HG02642 (cell line): ENCODE data around the gene FUT6.

Source experiments
- ATAC-seq: cut with Tn5 transposase; IDR thresholded peaks from one replicate; pipeline ENCODE4 v1.9.1; 2021; ENCODE audit warnings: mild to moderate bottlenecking; ENCODE audit not compliant: unreplicated experiment, poor library complexity

Gene FUT6

DNA sequence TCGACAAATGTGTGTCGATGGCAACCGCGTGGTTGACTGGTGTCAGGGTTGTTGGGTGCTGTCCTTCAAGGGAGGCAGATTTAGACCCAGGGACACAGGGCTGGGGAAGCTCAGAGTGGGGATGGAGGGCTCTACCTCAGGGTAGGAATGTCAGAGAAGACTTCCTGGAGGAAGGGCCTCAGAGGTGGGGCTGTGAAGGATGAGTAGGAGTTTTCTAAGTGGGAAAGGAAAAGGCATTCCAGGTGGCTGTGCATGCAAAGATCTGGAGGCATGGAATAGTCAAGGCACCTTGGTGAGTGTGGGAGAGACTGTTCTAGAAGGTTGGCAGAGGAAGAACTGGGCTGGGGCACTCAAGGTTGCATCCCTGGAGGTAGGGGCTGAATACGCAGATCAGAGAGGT is 32.6 kb downstream of the FUT6 start:
- no peak for ATAC-seq

DNA sequence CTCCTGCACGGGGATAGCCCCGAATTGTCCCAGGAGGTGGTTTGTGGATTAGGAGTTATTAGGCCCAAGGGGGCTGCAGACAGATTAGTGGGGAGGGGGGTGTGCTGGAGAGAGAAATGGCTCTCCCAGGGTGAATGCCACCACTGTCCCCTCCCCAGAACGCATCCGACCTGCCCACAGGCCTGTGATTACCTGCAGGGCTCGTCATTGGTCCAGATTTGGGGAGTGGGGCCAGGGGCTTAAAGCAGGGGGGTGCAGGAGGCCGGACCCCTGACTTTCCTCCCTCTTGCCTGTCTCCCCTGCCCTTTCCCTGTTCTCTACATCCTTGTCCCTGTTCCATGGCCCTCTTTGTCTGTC is 33.4 kb downstream of the FUT6 start:
- no peak for ATAC-seq

DNA sequence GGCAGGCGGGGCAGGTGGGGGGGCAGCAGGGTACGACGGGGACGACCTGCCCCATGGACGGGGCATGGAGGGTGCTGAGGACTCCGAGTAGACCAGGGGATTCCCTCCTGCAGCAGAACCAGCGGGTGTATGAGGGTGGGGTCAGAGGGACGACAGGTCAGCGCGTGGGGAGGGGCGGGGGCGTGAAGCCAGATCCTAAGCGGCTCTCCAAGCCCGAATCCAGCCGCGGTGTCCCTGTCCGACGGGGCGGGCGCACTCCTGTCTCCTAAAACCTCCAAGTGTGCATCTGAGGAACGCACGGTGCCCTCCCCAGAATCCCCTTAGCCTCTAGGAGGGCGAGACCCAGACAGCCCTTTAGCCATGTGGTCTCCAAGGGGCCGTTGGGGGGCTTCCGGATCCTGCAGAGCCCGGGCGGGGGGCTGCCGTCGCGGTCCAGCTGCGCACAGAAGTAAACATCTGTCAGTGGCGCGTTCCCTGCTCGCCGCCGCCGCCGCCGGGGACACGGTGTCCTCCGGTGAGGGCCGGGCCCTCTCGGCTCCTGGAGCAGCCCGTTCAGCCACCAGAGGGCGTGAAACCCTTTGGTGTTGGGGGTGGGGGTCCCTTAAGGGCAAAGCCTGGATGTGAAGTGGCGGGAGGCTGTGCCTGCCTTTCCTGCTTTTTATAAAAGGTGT is 33.9 kb downstream of the FUT6 start:
- ATAC-seq, result no peak

DNA sequence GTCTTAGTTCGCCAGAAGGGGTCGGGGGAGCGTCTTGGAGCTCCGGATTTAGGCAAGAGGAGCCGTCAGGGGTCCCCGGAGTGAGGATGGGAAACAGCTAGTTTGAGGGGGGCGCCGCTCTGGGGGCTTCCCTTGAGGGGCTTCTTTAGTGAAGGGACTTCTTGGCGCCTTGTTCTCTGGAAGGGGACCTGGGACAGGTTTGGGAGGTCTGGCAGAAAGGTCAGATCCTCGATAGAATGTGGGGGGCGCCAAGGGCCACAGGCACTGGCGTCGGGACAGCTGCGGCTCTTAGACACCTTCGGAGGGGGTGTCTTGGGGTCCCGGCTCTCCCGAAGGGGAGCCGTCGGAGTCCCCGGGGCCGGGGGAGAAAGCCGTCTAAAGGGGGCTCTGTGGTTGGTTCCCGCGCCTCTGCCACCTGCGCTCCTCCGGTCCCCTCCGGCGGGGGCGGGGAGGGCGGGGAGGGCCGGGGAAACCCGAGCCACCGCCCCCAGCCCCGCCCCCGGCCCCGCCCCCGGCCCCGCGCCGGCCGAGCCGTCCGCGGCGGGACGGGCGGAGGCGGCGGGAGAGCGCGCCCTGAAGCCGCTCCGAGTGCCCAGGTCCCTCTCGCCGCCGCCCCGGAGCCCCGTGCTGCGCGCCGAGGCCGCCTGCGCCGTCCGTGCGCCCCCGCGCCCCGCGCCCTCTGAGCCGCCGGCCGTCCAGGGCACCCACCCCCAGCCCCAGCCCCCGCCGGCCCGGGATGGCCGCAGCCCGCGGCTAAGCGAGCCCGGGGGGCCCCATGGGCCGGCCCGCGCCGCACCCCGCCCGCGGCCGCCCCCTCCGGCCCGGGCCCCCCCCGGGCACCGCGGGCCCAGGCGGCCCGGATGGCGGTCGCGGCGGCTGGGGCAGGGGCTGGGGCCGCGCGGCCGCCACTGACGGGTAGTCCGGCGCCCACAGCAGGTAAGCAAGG is 34.7 kb downstream of the FUT6 start, which contains the start of gene NRTN:
Gene NRTN (plus strand): TSS at position 552 of the 946 bp plus-strand sequence. CDS start 19,099 bp downstream, outside the sequence.
- no peak for ATAC-seq

DNA sequence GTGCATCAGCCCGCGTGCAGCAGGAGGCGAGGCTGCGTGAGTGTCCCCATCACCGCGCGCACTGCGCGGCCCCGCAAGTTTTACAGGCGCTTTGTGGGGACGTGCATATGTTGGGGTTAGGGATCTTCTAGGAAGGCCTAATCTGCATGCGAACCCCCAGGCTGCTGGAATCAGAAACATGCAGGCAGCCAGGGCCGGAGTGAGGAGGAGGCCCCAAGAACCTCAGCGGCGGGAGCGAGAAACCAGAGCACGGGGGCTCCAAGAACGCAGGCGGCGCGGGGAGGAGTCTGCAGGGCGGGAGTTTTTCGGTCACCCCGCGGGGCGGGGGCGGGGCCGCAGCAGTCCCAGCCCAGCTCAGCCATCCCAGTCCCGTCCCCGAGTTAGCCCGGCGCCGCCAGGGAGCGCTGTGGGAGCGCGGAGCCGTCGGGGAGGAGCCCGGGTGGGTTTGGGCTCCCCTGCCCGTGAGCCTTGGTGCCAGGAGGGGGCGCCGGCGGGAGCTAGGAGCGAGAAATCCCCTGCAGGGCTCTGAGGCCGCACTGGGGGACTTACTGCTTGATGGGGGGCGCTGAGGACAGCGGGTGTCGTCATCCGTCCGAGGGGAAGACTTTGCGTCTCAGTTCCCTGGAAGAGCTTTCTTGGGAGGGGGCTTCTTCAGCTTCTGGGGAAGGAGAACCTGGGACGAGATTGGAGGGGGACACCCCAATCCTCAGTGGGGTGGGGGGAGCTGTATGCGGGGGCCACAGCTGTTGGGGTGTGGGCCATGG is 35.6 kb downstream of the FUT6 start:
- ATAC-seq, result peak; percentile 76

DNA sequence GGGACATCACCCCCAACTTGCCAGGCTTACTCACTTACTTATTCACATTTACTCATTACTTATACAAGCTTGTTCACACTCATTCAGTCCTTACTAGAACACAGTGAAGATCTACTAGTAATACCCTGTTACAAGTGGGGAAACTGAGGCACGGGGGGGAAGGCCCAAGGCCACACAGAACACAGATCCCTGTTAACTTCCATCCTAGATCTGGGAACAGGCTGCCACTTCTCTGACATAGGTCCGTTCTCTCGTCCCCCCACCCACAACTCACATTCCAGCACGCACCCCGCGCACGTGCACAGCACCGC is 36.1 kb downstream of the FUT6 start:
- ATAC-seq, result no peak

DNA sequence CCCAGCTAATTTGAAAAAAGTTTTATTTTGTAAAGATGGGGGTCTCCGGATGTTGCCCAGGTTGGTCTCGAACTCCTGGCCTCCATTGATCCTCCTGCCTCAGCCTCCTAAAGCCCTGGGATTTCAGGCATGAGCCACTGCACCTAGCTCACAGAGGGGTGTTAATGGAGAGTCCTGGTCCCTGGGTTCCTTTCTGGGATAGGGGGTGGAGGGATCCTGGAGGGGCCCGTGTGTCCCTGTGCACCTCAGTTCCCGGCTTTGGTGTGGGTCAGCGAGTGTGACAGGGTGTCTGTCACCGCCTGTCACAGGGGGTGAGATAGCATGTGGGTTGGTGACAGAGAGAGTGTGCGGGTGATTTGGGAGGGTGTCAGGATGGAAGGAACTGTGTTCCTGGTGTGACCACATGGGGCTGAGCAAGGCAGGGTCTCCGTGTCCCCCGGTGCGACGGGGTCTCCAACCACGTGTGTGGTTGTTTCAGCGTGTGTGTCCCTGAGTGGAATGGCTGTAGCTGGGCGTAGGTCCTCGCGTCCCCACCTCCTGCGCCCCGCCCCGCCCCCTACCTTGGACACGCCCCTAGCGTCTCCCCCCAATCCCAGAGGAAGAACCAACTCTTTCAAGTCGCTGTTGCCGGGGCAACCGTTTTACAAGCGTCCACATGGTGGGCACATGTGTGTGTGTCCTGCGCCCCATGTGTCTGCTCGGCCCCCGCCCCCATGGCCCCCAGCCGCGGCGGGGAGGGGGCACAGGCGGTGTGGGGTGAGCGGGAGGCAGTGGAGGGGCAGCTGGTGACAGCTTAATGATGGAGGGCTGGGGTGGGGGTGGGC is 37.5 kb downstream of the FUT6 start:
- ATAC-seq, result no peak

DNA sequence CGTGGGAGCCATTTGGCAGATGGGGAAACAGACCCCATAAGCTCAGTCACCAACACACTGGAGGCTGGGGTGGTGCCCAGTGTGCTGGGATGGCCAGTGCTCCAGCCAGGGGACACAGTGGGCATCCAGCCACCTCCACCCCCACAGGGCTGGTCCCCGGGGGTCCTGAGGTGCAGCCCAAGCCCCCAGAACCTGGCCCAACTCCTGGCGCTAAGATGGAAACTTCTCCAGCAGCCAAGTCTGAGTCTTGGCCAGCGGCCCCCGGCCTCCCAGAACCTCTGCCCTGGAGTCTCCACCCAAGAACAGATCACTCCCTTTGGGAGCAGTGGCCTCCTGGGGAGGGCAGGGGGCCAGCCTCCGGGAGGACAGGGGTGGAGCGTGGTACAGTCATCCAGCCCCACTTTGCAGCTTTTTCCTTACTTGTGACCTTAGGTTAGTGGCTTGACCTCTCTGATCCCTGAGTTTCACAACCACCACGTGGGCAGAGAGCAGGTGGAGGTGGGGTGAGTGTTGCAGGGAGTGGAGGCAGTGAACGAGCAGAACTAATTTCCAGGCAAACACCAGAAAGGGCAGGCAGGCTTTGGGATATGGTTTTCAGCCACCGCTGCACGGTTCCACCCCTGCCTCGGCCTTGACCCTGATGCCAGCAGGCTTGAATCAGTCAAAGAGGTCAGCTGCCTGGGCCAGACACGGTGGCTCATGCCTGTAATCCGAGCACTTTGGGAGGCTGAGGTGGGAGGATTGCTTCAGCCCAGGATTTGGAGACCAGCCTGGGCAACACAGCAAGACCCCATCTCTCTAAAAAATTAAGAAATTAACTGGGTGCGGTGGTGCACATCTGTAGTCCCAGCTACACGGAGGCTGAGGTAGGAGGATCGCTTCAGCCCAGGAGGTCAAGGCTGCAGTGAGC is 38.9 kb downstream of the FUT6 start:
- no peak for ATAC-seq

DNA sequence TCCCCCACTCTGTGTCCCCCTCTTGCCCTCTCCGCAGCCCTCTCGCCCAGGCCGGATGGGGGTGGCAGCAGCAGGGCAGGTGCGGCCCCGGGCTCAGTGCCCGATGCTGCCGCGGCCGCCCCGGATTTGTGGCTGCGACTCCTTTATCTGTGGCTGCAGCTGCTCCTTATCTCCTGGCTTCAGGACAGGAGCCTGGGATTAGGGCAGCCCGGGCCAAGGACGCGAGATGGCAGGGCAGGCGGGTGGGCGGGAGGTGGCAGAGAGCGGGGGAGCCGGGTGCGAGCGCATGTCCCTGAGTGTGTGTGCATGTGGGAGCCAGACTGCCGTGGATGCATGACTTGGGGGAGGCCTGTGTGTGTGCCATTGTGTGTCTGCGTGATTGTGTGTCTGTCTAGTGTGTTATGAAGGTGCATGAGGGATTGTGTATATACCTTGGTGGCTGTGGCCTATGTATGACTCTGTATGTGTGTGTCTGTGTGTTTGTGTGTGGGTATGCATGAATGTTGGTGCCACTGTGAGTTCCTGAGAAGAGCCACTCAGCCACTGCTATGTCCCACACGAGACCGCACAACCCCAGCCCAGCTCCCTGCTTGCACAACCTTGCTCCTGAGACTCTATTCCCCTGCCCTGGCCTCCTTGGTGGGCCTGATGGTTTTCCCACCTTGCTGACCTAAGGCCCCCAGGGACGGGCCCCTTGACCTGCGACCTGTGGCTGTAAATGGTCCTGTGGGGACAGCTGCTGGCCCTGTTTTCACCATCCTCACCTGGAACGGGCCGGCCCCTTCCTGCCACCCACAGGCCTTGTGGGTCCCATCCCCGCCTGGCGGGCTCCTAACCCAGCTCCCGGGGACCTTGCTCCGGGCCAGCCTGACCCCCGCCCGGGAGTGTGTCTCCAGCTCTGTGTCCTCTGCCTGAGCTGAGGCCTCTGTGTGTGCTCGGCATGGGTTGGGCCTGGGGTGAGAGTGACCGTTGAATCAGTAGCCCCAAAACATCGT is 40.0 kb downstream of the FUT6 start:
- no peak for ATAC-seq

DNA sequence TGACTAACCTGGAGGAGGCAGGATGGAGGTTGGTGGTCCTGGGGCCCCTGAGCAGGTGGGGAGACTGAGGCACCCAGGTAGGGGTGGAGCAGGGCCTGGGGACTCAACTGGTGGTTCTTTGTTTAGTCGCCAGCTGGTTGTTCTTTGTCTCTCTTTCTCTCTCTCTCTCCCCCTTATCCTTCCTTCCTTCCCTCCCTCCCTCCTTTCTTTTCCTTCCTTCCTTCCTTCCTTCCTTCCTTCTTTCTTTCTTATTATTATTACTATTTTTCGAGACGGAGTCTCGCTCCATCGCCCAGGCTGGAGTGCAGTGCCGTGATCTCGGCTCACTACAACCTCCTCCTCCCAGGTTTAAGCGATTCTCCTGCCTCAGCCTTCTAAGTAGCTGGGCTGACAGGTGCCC is 41.3 kb downstream of the FUT6 start:
- no peak for ATAC-seq

DNA sequence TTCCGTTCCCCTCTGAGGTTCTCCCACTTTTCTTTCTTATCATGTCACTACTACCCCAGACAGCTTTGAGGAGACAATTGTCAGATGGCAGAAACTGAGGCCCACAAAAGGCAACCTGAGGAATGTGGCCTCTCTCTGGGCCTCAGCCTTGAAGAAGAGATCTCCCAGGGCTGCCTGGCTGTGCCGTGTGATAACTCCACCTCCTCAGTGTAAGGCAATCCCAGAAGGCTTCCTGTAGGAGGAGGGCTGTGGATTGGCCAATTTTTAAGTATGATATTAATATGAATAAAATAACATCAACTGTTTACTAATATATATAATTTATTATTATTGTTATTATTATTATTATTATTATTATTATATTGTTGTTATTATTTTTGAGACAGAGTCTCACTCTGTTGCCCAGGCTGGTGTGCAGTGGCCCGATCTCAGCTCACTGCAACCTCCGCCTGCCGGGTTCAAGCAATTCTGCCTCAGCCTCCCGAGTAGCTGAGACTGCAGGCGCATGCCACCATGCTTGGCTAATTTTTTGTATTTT is 44.1 kb downstream of the FUT6 start:
- ATAC-seq, result no peak

DNA sequence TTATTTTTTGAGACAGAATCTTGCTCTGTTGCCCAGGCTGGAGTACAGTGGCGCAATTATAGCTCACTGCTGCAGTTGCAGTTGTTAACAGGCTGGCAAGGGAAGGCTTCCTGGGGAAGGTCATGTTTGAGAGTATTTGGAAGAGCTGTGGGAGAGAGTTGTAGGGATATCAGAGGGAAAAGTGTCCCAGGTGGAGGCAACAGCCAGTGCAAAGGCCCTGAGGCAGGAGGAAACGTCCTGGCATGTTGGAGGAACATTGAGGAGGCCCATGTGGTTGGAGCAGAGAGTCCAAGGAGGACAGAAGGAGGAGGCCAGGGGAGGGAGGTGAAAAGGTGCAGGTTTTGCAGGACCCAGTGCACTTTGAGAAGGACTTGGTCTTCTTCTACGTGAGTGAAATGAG is 46.3 kb downstream of the FUT6 start:
- no peak for ATAC-seq

DNA sequence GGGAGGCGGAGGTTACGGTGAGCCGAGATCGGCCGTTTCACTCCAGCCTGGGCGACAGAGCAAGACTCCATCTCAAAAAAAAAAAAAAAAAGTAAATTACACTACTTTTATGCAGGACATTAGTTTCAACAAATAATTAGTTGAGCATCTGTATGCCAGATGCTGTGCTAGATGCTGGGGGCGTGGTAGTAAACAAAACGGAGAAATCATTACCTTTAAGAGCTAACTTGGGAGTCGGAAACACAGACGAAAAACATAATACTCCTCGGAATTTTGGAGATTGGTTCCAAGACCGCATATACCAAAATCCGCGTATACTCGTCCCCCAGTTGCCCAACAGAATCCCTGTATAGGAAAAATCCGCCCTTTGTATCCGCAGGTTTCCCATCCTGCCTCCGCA is 47.3 kb downstream of the FUT6 start:
- no peak for ATAC-seq

DNA sequence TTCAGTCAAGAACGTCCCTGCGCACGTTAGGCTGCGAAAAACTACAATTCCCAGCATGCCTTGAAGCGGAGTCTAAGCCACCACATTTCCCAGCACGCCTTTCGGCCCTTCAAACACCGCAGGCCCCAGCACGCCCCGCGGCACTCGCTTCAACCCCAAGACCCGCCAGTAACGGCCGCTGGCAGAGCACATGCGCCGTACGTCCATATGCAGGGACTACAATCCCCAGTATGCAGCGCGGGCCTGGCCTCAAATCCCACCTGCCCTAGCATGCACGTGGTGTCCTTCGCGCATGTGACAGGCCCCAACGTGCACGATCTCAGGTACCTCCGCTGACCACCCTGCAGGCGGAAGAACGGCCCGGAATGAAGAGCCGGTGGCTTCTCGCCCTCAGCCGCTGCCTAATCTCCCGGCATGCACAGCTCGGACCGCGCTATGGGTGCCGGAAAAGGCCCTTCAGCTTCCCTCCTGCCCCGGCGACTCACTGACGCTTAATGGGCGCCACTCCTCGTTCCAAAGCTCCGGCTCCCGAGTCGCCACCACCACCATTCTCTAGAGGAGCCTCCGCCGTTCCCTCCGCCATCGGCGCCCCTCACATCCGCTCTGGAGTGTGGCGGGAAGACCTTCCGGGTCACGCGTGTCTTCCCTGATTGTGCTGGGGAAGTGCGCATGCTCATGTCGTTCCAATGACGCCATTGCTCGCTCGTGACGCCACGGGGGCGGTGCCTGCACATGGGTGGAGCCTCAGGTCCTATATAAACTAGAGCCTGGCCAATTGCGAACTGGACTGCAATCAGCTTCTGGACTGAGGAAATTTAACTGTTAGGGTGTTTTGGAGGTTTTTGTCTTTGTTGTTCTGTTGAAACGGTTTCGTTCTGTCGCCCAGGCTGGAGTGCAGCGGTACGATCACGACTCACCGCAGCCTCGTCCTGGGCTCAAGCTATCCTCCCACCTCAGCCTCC is 48.7 kb downstream of the FUT6 start, which contains the start of gene DUS3L:
Gene DUS3L (minus strand): TSS at position 605 of the 962 bp plus-strand sequence. CDS start 22 bp downstream, at position 583.
- ATAC-seq, result peak; percentile 92

DNA sequence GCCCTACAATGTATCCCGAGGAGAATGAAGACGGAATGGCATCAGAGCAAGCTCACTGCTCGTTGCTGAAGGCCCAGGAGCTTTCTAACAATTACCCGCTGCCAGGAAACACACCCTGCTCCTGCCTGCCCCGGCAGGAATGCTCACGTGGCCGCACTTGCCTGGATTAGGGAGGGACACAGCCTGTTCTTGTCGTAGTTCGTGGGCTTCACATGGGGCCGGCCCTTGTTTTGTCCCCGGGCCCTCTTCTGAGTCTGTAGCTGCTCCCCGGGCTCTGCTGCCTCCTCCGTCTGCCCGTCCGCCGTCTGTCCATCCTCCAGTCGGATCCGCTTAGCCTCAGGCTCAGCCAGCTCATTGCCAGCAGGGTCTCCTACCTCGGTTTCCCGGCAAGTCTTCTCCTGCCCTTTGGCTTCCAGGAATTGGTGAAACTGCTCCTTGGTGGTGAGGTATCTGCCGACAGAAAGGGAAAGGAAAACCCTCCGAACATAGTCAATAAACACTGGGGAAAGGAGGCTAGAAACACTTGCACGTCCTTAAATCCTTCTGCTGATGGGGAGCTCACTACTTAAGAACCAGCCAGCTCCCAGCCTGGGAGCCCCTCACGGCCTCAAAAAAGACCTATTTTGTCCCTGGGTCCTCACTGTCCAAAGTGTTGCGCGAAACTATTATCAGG is 49.5 kb downstream of the FUT6 start:
- ATAC-seq, result no peak

DNA sequence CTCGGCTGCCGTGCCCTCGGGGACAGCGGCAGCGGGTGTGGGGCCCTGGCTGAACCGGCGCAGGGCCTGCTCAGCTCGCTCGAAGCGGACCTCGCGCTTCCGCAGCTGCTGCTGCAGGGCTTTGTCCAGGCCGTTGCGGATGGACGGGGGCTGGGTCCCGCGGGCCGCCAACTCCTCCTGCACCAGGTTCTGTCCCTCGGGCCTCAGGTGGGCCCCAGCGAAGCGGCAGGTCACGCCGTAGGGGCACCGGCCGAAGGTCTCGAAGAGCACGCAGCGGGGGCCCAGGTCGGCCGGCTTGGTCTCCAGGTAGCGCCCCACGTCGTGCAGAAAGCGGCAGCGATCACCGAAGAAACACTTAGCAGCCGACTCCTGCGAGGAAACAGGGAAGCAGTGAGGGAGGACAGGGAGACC is 50.1 kb downstream of the FUT6 start:
- ATAC-seq, result no peak
